Memory B cell (primary cell): ENCODE results near the gene PTCD1.

ENCODE experiments used
- ATAC-seq: fragments of 150-1000 bp; cut with Tn5 transposase; 2 replicates; pipeline ENCODE4 v1.10.0; 2021; ENCODE audit warnings: low read depth, mild to moderate bottlenecking, moderate library complexity
- DNase-seq, 2 donors: peaks; one replicate each; pipeline ENCODE4 v3.0.0; 2022; ENCODE audit warnings: low spot score in 2 of 2
- H3K27ac Mint-ChIP-seq: one replicate; pipeline ENCODE4 v1.8.0; 2022; ENCODE audit warnings: mild to moderate bottlenecking, moderate library complexity, mixed read lengths
- H3K27me3 Mint-ChIP-seq: one replicate; pipeline ENCODE4 v1.8.0; 2022; ENCODE audit warnings: mixed read lengths
- H3K36me3 Mint-ChIP-seq: one replicate; pipeline ENCODE4 v1.8.0; 2022; ENCODE audit warnings: mild to moderate bottlenecking, mixed read lengths
- H3K4me1 Mint-ChIP-seq: one replicate; pipeline ENCODE4 v1.8.0; 2022; ENCODE audit warnings: mixed read lengths
- H3K4me3 Mint-ChIP-seq: one replicate; pipeline ENCODE4 v1.8.0; 2022; ENCODE audit warnings: mild to moderate bottlenecking, moderate library complexity, mixed read lengths
- H3K9me3 Mint-ChIP-seq: one replicate; pipeline ENCODE4 v1.8.0; 2022; ENCODE audit warnings: mixed read lengths

PTCD1 gene

DNA sequence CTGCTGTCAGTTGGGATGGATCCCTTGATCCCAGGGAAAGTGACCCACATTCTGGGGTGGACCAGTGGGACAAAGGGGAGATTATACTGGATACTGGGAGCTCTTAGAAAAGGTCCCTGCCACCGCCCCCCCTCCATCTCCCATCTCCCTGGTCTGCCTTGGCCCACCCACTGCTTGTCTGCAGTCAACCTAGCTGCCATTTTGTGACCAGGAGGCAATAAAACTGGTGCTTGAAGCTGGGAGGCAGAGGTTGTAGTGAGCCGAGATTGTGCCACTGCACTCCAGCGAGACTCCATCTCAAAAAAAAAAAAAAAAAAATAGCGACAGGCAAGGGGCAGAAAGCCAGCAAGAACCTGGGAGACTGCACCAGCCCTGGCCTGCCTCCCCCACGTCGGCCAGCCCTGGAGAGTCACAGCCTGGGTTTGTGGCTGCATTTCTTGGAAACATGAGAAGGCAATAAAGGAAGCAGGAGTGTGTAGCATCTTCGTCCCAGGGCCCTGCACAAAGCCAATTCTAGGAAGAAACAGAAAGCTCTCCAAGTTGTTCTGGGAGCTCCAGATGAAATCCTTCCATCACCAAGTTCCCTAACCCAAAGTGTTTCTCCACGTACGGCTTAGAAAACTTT is 68.7 kb downstream of the PTCD1 start:
- Mint-ChIP-seq H3K27me3 (no peaks in the 10 kb centered on the region), H3K9me3 (no peaks in the 10 kb centered on the region), H3K4me3 (no peak overlapping the region), H3K36me3 (no peaks in the 10 kb centered on the region), H3K4me1 (no peaks in the 10 kb centered on the region), H3K27ac (no peak overlapping the region)
- DNase-seq (no peak), ATAC-seq (no peak)

DNA sequence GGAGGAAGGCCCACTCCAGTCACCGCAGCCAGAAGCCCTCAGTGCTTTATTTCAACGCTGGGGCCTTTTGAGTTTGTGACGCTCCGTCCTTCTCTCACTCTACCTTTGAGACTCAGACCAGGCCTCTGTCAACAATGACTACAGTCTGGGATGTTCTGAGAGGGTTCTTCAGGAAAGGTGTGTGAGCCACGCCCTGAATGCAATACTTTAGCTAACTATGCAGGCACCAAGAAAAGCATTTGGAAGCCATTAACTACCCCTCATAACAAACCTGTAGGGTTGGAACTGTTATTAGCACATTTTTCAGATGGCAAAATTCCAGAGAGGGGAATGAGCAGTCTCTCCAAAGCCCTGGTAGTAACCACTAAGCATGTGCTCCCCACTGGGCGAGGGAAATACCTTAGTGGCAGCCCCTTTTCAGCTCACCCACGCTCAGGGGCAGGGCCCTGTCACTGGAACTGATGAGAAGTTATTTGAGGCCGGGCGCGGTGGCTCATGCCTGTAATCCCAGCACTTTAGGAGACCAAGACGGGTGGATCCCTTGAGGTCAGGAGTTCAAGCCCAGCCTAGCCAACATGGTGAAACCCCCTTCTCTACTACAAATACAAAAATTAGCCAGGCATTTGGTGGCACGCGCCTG is 69.7 kb downstream of the PTCD1 start:
- H3K36me3 Mint-ChIP-seq: peaks cover 2% of the 10 kb centered on the region
- no peak overlapping the region for H3K4me3 Mint-ChIP-seq

More for the DNA sequence above, 69.7 kb downstream of the PTCD1 start:
- DNase-seq (no peak), ATAC-seq (no peak)
- no peaks in the 10 kb centered on the region for H3K27me3 Mint-ChIP-seq
- no peak overlapping the region for H3K27ac Mint-ChIP-seq
- H3K4me1 Mint-ChIP-seq: no peaks in the 10 kb centered on the region
- H3K9me3 Mint-ChIP-seq: no peaks in the 10 kb centered on the region
